Measurements from ENCODE around the gene C1QTNF8.

Gene C1QTNF8, protein sequence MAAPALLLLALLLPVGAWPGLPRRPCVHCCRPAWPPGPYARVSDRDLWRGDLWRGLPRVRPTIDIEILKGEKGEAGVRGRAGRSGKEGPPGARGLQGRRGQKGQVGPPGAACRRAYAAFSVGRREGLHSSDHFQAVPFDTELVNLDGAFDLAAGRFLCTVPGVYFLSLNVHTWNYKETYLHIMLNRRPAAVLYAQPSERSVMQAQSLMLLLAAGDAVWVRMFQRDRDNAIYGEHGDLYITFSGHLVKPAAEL

DNA sequence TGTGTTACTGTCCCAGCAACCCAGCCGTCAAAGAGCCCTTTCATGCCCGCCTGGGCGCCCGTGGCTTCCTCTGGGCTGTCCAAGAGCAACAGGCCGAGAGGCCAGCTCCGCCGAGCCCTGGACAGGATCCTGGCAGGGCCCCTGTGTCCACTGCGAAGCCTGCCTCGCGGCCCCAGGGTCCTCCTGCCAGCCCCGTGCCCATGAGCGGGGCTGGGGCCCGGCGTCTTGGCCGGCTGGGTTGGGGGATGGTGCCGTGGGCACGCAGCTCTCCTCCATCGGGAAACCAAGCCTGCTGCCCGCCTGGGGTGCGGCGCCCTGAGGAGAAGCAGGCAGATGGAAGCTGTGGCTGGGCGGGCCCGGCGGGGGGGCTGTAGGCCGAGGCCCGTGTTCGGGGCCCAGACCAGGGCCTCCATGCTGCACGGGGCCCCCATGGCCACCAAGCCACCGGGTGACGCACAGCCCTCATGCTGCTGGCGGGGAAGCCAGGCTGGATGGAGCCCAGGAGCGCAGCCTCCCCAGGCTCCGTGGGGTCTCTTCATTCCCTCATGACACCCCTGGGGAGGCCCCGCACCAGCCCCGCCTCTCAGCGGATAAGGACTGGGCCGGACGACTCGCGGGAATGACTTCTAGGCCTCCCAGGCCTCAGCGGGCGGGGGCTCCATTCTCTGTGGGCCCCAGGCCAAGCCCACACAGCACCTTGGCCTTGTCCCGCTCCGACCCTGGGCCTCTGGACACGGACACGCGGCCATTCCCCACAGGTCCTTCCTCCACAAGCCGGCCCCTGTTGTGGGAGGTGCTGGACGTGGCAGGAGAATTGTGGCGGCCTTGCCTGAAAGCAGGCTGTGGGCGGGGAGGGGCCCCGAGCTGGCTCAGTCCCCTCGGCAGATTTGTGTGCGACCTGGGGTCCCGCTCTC lies at the start of gene C1QTNF8:
TSS of gene C1QTNF8 (minus strand) at position 76 of the 914 bp plus-strand sequence. CDS start 1,322 bp downstream, outside the sequence.
- no peak for TF ChIP-seq CTCF (conservative IDR thresholded peaks at IDR 0.05)
- no peak within 1 kb of the TSS for H3K27ac ChIP-seq

DNA sequence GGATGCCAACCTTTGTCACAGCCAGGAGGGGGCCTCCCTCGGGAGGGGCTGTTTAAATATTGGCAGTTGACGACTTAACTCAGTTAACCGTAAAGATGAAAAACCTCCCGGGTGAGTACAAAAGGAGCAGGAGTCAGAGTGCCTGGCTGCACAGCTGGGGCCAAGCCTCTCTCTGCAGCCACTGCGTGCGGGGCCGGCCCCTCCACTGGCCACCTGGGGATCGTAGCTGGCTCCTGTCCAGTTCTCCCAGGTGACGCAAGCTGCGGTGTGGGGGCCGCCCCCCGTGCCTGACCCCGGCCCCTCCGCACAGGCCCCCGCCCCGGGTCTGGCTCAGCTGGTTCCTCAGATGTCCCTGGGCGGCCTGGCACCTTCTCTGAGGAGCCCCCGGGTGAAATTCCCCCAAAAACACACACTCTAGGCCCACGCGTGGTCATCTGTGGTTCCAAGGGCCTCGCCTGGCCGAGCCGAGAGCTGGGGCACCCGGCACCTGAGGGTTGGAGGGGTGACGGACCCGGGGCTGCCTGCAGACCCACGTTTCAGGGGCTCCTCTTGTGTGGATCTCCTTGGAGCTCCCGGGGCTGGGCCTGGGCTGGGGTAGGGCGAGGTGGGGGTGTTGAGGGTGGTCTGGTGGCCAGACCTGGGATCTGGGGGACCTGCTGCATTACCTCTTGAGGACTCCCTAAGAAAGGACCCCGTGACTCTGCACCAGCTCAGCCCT lies 49.5 kb upstream of the C1QTNF8 start:
- no peak overlapping the region for H3K27ac ChIP-seq
- TF ChIP-seq CTCF (conservative IDR thresholded peaks at IDR 0.05) = no peak

DNA sequence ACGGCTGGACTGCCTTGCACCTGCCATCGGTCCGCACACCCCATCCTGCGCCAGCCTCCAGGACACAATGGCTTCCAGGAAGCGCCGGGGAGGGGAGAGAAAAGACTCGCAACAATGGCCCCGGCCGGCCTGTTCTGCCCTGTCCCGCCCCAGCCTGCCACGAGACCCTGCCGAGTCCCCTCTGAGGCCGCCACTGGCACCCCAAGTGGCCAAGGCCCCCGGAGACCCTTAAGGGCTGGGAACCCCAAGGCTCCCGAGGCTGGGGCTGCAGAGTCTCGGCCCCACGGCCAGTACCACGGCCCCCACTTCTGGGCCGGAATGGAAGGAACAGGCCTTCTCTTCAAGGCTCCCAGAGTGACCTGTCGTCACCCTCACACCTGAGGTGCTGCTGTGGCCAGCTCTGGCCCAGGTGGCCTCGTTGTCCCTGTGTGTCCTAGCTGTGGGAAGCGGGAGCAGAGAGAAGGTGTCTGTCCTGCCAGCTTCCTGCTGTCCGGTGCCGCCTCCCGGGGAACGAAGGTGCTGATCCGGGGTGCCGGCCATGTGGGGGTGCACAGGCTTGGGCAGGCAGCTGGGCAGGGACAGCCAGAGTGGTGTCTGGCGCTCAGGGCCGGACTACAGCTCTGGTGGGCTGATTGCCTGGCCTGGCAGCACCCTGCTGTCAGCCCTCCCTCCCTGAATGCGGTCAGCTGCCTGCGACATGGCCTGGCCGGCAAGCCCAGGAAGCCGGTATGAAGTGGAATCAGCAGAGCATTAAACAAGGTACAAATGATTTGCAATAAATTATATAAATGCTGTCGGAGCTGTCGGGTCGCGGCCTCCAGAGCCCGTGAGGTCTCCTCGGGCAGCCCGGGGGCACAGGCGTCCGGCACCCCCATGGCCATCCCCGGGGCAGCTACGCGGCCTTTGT lies 48.7 kb upstream of the C1QTNF8 start:
- no peak overlapping the region for H3K27ac ChIP-seq
- no peak for TF ChIP-seq CTCF (conservative IDR thresholded peaks at IDR 0.05)

- no peak for TF ChIP-seq CTCF (conservative IDR thresholded peaks at IDR 0.05)
- no peak overlapping the region for H3K27ac ChIP-seq
Measured at GRCh38 chr16:1143761-1144450, 47.9 kb upstream of the C1QTNF8 start.

DNA sequence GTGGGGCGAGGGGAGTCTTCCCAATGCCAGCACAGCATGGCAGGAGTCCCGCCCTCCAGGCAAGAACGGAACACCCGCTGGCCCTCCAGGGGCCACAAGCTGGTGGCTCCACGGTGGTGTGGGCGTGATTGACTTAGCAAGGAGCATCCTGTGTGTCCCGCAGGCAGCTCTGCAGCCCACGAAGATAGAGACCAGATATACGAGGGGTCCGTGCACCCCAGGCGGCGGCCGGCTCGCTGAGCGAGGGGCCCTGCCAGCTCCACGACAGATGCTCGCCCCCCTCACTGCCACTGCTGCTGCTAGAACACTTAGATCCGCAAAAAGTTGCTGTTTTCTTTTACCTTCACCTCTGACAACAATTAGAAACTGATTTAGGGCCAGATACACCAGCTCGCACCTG lies 46.9 kb upstream of the C1QTNF8 start:
- no peak for TF ChIP-seq CTCF (conservative IDR thresholded peaks at IDR 0.05)
- no peak overlapping the region for H3K27ac ChIP-seq

- TF ChIP-seq CTCF (conservative IDR thresholded peaks at IDR 0.05) = no peak
- H3K27ac ChIP-seq = no peak overlapping the region
Measured at GRCh38 chr16:1141716-1142115, 45.7 kb upstream of the C1QTNF8 start.

Data from VCaP (cell line).